K562 (cell line): ENCODE data around the gene PLXNA2. TPM values are rescaled to one million over a fixed set of nuclear protein-coding genes. Genes with fewer than 3 reads are reported as not detected.

Experiments used
- ATAC-seq: fragments of 200-7000 bp; cut with Tn5 transposase; 3 replicates; pipeline ENCODE4 v1.9.1; 2020; ENCODE audit warnings: moderate library complexity
- BruUV-seq: library from RNA; stranded (reverse); fragments of 400-500 nt; replicated peaks from 2 replicates; lab custom pipeline; 2021; lab: Mats Ljungman, UMichigan
- CTCF ChIA-PET: fragments of 300-600 bp; formaldehyde crosslinking; extraction: SDS; loops from one replicate; lab custom pipeline; 2021; ENCODE audit warnings: low intra/inter-chr PET ratio; lab: Yijun Ruan, JAX
- POLR2A ChIA-PET: fragments of 300-600, 350-650 bp; sonication (Branson Sonifier 250); formaldehyde crosslinking; extraction: SDS; loops from one replicate; lab custom pipeline; 2021; ENCODE audit warnings: antibody characterized with exemption, inconsistent platforms; lab: Yijun Ruan, JAX
- DNase-seq, 4 experiments: peaks; one replicate each; pipeline versions ENCODE4 v3.0.0 to v3.0.0-alpha.2; 2011 to 2018; ENCODE audit warnings: low spot score in 3 of 4, mixed read lengths in 3 of 4; ENCODE audit errors: extremely low read depth in 1 of 4
- FAIRE-seq: peaks from 2 replicates; lab custom pipeline; 2011; peaks lifted over from hg19 to GRCh38; lab: Jason Lieb, UNC
- H2AFZ ChIP-seq: 2 replicates; pipeline ENCODE4 v1.6.0; 2011; ENCODE audit warnings: low read depth, low read length, control low read depth, inconsistent platforms
- H3K27ac ChIP-seq: fragments of 200-600 bp; 3 replicates; pipeline ENCODE4 v1.8.0; 2011; ENCODE audit warnings: low read depth, mild to moderate bottlenecking, control low read depth, inconsistent platforms, low read length, moderate library complexity, mixed read lengths; ENCODE audit errors: extremely low read depth
- H3K27me3 ChIP-seq, 2 experiments: fragments of 300-600 bp in 1 of 2; 2 replicates in 1 of 2; 3 replicates in 1 of 2; pipeline versions ENCODE4 v1.6.0 to v1.8.0; 2011; ENCODE audit warnings: inconsistent platforms in 2 of 2, low read length in 2 of 2, mild to moderate bottlenecking in 1 of 2, mixed read lengths in 1 of 2, moderate library complexity in 1 of 2; ENCODE audit not compliant: control insufficient read depth in 2 of 2, insufficient read depth in 2 of 2
- H3K36me3 ChIP-seq: fragments of 300-600 bp; 3 replicates; pipeline ENCODE4 v1.8.0; 2011; ENCODE audit warnings: mild to moderate bottlenecking, low read length, inconsistent platforms; ENCODE audit not compliant: control insufficient read depth, insufficient read depth
- H3K4me1 ChIP-seq, 2 experiments: fragments of 200-600 bp in 1 of 2; replicated peaks in 1 of 2; 2 replicates in 1 of 2; 3 replicates in 1 of 2; pipeline versions ENCODE4 v1.5.1 to v1.8.0; 2011; ENCODE audit warnings: inconsistent platforms in 2 of 2, low read length in 2 of 2, mild to moderate bottlenecking in 1 of 2, mixed read lengths in 1 of 2, moderate library complexity in 1 of 2; ENCODE audit not compliant: control insufficient read depth in 2 of 2, insufficient read depth in 2 of 2
- H3K4me2 ChIP-seq: 2 replicates; pipeline ENCODE4 v1.6.1; 2011; ENCODE audit warnings: low read length, control low read depth, inconsistent platforms, mixed read lengths; ENCODE audit not compliant: insufficient read depth
- H3K4me3 ChIP-seq: fragments of 200-600 bp; sonication (generic), shearing (Covaris generic); 2 replicates; pipeline ENCODE4 v1.5.1; 2016; ENCODE audit warnings: control low read depth, inconsistent platforms
- H3K79me2 ChIP-seq: fragments of 200-600 bp; 3 replicates; pipeline ENCODE4 v1.8.0; 2011; ENCODE audit warnings: low read length, inconsistent platforms; ENCODE audit not compliant: control insufficient read depth, insufficient read depth
- H3K9ac ChIP-seq, 2 experiments: 2 replicates each; pipeline versions ENCODE4 v1.6.0 to v1.6.1; 2011; ENCODE audit warnings: low read depth in 2 of 2, low read length in 2 of 2, control low read depth in 1 of 2, inconsistent platforms in 1 of 2, mild to moderate bottlenecking in 1 of 2, mixed read lengths in 1 of 2; ENCODE audit not compliant: insufficient read depth in 1 of 2
- H3K9me1 ChIP-seq: one replicate; pipeline ENCODE4 v1.6.0; 2011; ENCODE audit warnings: inconsistent platforms, mild to moderate bottlenecking, low read length, moderate library complexity; ENCODE audit not compliant: control insufficient read depth, insufficient read depth
- H3K9me3 ChIP-seq: replicated peaks from 2 replicates; pipeline ENCODE4 v1.5.1; 2011; ENCODE audit warnings: low read depth, low read length, inconsistent platforms; ENCODE audit not compliant: control insufficient read depth, insufficient read depth
- H4K20me1 ChIP-seq: replicated peaks from 2 replicates; pipeline ENCODE4 v1.6.1; 2011; ENCODE audit warnings: low read length, inconsistent platforms, mixed read lengths; ENCODE audit not compliant: control insufficient read depth, insufficient read depth
- CBX2 ChIP-seq: fragments of 200-600 bp; sonication (generic); IDR thresholded peaks from one replicate; pipeline ENCODE4 v1.6.1; 2012; ENCODE audit warnings: mild to moderate bottlenecking, low read length, inconsistent platforms; ENCODE audit not compliant: insufficient read depth, poor library complexity, severe bottlenecking
- KLF13 ChIP-seq: fragments of 450-650 bp; IDR thresholded peaks from 2 replicates; pipeline ENCODE4 v1.6.1; 2016; ENCODE audit warnings: missing genetic modification characterization, low read depth, mild to moderate bottlenecking, missing compliant biosample characterization, moderate library complexity, borderline replicate concordance
- NBN ChIP-seq: fragments of 450-650 bp; IDR thresholded peaks from 2 replicates; pipeline ENCODE4 v1.6.1; 2016; ENCODE audit warnings: low read depth, mild to moderate bottlenecking
- POLR2AphosphoS2 ChIP-seq: IDR thresholded peaks from 2 replicates; pipeline ENCODE4 v1.6.1; 2012; ENCODE audit warnings: low read length, improper control_type of control experiment
- PTRF ChIP-seq: fragments of 450-650 bp; IDR thresholded peaks from 2 replicates; pipeline ENCODE4 v1.6.1; 2016; ENCODE audit warnings: mild to moderate bottlenecking, missing genetic modification characterization, missing compliant biosample characterization
- PURB ChIP-seq: sonication (generic); formaldehyde crosslinking; IDR thresholded peaks from 2 replicates; pipeline ENCODE4 v1.9.0; 2021; ENCODE audit warnings: low read depth, mild to moderate bottlenecking, missing genetic modification reagents
- SRF ChIP-seq, 2 experiments: fragments of 250-450, 450-650 bp in 1 of 2; sonication (Bioruptor Pico) in 1 of 2; sonication (generic) in 1 of 2; formaldehyde crosslinking; IDR thresholded peaks; 2 replicates each; pipeline versions ENCODE4 v1.5.0 to v1.5.1; 2020 to 2022; ENCODE audit warnings: mild to moderate bottlenecking in 1 of 2, missing genetic modification reagents in 1 of 2
- TAF7 ChIP-seq: fragments of 450-650 bp; IDR thresholded peaks from 2 replicates; pipeline ENCODE4 v1.6.1; 2016; ENCODE audit warnings: missing genetic modification characterization, missing compliant biosample characterization
- ZNF263 ChIP-seq: sonication (generic); formaldehyde crosslinking; IDR thresholded peaks from 2 replicates; pipeline ENCODE4 v1.8.0; 2022; ENCODE audit warnings: mild to moderate bottlenecking, missing genetic modification reagents, borderline replicate concordance
- WGBS: fragments of 100-300 bp; shearing (Covaris generic); methylation state at CpG from one replicate; pipeline ENCODE4 v1.1.6; 2016; ENCODE audit warnings: low coverage, mixed read lengths; ENCODE audit not compliant: insufficient coverage; ENCODE audit errors: missing lambda C conversion rate; 5-methylcytosine and 5-hydroxymethylcytosine counted together
- in situ Hi-C: fragments of 300-500 bp; cut with MboI; formaldehyde crosslinking; loops from 4 replicates; pipeline ENCODE4 v1.15.0; 2018; ENCODE audit warnings: inconsistent platforms, mixed read lengths
- intact Hi-C: fragments of 100-400 bp; cut with micrococcal nuclease; formaldehyde crosslinking; loops from 2 replicates; pipeline ENCODE4 v1.14.2; 2022
- polyA plus RNA-seq, 8 experiments: library from polyadenylated mRNA; depleted of rRNA in 4 of 8; stranded (reverse) in 5 of 8; unstranded in 3 of 8; fragments of >200 nt; fragmentation: Nextera tagmentation in 2 of 8; fragmentation: Illumina TruSeq in 1 of 8; extraction: Ambion mirVana in 2 of 8; extraction: Trizol in 1 of 8; gene quantifications; 2 replicates each; pipeline versions ENCODE4 v1.2.1 to v1.2.3, GENCODE V29; 2011 to 2014; ENCODE audit warnings: inconsistent platforms in 1 of 8, missing spikeins in 1 of 8
- total RNA-seq, 7 experiments: library from RNA; depleted of rRNA in 6 of 7; stranded (reverse); fragments of >200 nt in 6 of 7; fragmentation: Illumina TruSeq in 2 of 7; extraction: Trizol in 2 of 7; gene quantifications; 2 replicates each; pipeline versions ENCODE4 v1.2.1 to v1.2.3, GENCODE V29; 2011 to 2021; ENCODE audit warnings: low replicate concordance in 1 of 7
- TF ChIP-seq, protein P1 (sequence below): fragments of 250-450 bp; sonication (Bioruptor Pico); IDR thresholded peaks from 2 replicates; pipeline ENCODE4 v1.8.0; 2021; ENCODE audit warnings: moderate library complexity, mild to moderate bottlenecking, inconsistent platforms

The PLXNA2 gene
- total and polyA plus RNA-seq, 9 of the 15 experiments (the other 6 are each of a cell fraction or from before 2014, with no cell fraction given), result 0.01 to 1.3 (median 0.32) TPM

DNA sequence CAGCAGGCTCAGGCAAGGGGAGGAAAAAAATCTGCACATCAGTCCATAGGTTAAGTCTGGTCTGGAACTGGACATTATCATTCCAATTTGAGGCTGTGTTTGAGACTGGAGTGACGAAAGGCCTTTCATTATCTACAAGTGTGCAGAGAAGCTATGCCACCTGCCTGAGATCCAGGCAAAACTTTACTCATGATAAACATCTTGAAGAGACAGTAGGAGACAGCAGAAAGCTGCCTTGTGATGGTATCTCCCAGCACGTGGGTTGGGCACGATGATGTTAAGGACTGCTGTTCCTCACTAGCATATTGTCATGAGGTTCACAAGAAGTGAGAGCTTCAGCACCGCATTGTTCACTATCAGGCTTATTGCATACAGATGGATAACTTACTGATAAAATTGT lies 126.4 kb downstream of the PLXNA2 start:
- CTCF ChIA-PET, result no interaction called here

More for the DNA sequence above, 126.4 kb downstream of the PLXNA2 start:
- Histone ChIP-seq H3K27me3 (peaks cover 20 to 48% of the 10 kb centered on the region in 2 experiments), H3K27ac (no peak overlapping the region), H4K20me1 (no peaks in the 10 kb centered on the region), H3K9ac (no peak overlapping the region), H3K9me1 (no peaks in the 10 kb centered on the region), H3K4me2 (no peak overlapping the region), H3K9me3 (no peaks in the 10 kb centered on the region), H2AFZ (no peak overlapping the region), H3K36me3 (no peaks in the 10 kb centered on the region), H3K4me1 (no peaks in the 10 kb centered on the region), H3K4me3 (no peak overlapping the region), H3K79me2 (no peaks in the 10 kb centered on the region)
- ATAC-seq (no peak), DNase-seq (no peak), FAIRE-seq (no peak)
- in situ Hi-C loops (no loop called here), intact Hi-C loops (loop anchor here (5.0 kb wide), 1 partner anchor 129 kb away; no protein-coding TSS in a partner anchor)
- 1% methylated on average over 4 of the region's 4 CpGs for WGBS
- POLR2A ChIA-PET, result no interaction called here
- BruUV-seq, result no TSS peak
- TF ChIP-seq SRF (CRISPR knock-in tag; IDR thresholded peaks at IDR 0.05) (no peak), PTRF (tag) (no peak), NBN (no peak), ZNF263 (no peak), POLR2AphosphoS2 (no peak), KLF13 (no peak), TAF7 (tag) (no peak), PURB (CRISPR knock-in tag) (no peak), CBX2 (no peak)
- TF ChIP-seq, protein P1, sequence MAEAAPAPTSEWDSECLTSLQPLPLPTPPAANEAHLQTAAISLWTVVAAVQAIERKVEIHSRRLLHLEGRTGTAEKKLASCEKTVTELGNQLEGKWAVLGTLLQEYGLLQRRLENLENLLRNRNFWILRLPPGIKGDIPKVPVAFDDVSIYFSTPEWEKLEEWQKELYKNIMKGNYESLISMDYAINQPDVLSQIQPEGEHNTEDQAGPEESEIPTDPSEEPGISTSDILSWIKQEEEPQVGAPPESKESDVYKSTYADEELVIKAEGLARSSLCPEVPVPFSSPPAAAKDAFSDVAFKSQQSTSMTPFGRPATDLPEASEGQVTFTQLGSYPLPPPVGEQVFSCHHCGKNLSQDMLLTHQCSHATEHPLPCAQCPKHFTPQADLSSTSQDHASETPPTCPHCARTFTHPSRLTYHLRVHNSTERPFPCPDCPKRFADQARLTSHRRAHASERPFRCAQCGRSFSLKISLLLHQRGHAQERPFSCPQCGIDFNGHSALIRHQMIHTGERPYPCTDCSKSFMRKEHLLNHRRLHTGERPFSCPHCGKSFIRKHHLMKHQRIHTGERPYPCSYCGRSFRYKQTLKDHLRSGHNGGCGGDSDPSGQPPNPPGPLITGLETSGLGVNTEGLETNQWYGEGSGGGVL (CRISPR knock-in tag), result no peak
